ENCODE measurements around the gene USP14.

- TF ChIP-seq CTCF (conservative IDR thresholded peaks at IDR 0.05; ENCODE audit: low read length) = no peak
- TF ChIP-seq EZH2phosphoT487 (IDR thresholded peaks at IDR 0.05; ENCODE audit: borderline replicate concordance) = no peak
Measured at GRCh38 chr18:135045-135444, 23.3 kb upstream of the USP14 start.
